ENCODE results near the gene CDC42BPA. TPM values are rescaled to one million over a fixed set of nuclear protein-coding genes. Genes with fewer than 3 reads are reported as not detected.

Gene CDC42BPA
- total RNA-seq, 1 donor from 2014 or later, result 1.0 TPM

DNA sequence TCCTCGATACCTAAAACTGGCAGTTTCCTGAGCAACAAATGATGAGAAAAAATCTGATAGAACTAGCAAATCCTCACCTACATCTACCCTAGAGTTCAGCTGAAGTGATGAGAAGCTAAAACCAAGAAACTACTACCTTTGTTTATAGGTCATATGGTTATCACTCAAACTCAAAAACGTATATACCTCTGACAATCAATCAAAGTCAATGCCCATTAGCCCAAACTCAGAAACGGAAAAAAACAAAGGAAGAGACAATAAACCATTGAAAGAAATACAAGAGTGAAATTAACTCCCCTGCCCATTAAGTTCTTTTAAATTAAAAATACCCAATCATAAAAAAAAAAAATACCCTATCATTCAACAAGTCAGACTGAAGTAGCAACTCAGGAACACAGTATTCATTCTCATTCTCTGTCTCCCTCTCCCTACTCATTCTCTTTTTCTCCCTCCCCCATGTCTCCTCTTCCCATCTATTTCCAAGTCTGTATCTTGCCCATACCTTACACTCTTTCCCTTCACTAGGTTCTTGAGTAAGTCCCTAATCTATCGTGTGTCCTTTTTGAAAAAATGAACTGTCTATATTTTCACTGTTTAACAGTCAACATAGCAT is 6.8 kb downstream of the CDC42BPA start:
- intact Hi-C loops (cut with micrococcal nuclease), result no loop called here
- Mint-ChIP-seq H3K9me3 (no peaks in the 10 kb centered on the region), H3K27me3 (ENCODE audit: insufficient read depth) (peaks cover 28% of the 10 kb centered on the region), H3K27ac (no peak overlapping the region), H3K4me1 (ENCODE audit: low read depth) (peaks cover 7% of the 10 kb centered on the region), H3K36me3 (ENCODE audit: low read depth) (no peaks in the 10 kb centered on the region), H3K4me3 (no peak overlapping the region)
- no peak for DNase-seq (ENCODE audit: low spot score)

- intact Hi-C loops (cut with micrococcal nuclease), result no loop called here
- H3K4me3 Mint-ChIP-seq, result no peak overlapping the region
- no peaks in the 10 kb centered on the region for H3K36me3 Mint-ChIP-seq (ENCODE audit: low read depth)
- no peaks in the 10 kb centered on the region for H3K4me1 Mint-ChIP-seq (ENCODE audit: low read depth)
- peaks cover 13% of the 10 kb centered on the region for H3K27me3 Mint-ChIP-seq (ENCODE audit: insufficient read depth)
- no peak overlapping the region for H3K27ac Mint-ChIP-seq
- no peaks in the 10 kb centered on the region for H3K9me3 Mint-ChIP-seq
- DNase-seq (ENCODE audit: low spot score), result no peak
These were observed 9.6 kb downstream of the CDC42BPA start for GRCh38 chr1:227308367-227309336.

DNA sequence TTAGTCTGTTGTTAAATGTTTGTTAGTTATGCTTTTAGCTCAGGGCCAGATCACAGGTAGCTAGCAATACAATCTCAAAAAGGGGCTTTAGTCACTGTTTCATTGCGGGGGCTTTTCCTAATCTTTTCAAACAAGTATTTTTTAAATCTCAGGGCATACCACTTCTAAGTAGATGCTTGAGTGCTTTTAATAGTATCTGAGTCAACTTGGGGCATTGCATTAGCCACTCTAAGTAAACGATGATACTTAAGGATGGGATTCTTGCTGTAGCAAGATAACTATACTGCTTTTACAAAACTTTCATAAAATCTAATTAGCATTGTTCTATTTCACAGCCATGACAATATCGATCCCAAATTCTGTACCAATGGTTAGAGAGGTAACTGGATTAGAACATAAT is 11.6 kb downstream of the CDC42BPA start:
- H3K9me3 Mint-ChIP-seq, result no peaks in the 10 kb centered on the region
- H3K36me3 Mint-ChIP-seq (ENCODE audit: low read depth), result no peaks in the 10 kb centered on the region
- intact Hi-C loops (cut with micrococcal nuclease), result no loop called here
- no peak overlapping the region for H3K27ac Mint-ChIP-seq
- peaks cover 4% of the 10 kb centered on the region for H3K27me3 Mint-ChIP-seq (ENCODE audit: insufficient read depth)
- no peak overlapping the region for H3K4me3 Mint-ChIP-seq
- no peaks in the 10 kb centered on the region for H3K4me1 Mint-ChIP-seq (ENCODE audit: low read depth)
- no peak for DNase-seq (ENCODE audit: low spot score)

DNA sequence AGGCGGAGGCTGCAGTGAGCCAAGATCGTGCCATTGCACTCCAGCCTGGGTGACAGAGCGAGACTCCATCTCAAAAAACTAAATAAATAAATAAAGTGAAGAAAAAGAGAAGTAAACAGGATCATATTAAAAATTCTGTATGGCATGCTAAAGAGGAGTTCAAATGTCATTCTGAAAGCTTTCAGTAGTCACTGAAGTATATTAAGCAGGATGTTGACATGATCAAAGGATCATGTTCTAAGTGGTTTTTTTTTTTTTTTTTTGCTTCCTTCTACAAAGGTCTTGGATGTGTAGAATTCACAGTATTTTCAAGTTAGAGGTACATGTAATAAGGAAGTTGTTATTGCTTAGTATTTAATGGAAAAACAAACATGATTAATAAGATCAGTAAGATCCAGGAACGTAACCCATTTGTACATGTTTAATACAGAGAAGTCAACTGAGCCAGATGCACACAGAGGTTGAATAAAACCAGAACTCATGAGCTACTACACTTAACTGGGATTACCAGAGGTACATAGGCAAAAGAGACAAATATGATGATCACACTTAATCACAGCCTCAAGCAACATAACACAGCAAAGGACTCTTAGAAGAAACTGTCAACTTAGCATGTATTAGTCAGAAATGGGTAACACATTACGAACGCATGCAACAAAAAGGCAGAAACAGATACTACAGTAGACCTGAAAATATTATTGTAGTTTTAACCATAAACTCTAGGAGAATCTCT is 12.2 kb downstream of the CDC42BPA start:
- no peak for DNase-seq (ENCODE audit: low spot score)
- no peaks in the 10 kb centered on the region for H3K4me1 Mint-ChIP-seq (ENCODE audit: low read depth)
- peaks cover 3% of the 10 kb centered on the region for H3K27me3 Mint-ChIP-seq (ENCODE audit: insufficient read depth)

GRCh38 chr1:227304665-227305064 is 13.6 kb downstream of the CDC42BPA start:
- intact Hi-C loops (cut with micrococcal nuclease), result no loop called here
- no peaks in the 10 kb centered on the region for H3K9me3 Mint-ChIP-seq
- peaks cover 3% of the 10 kb centered on the region for H3K27me3 Mint-ChIP-seq (ENCODE audit: insufficient read depth)
- DNase-seq (ENCODE audit: low spot score), result no peak
- no peaks in the 10 kb centered on the region for H3K36me3 Mint-ChIP-seq (ENCODE audit: low read depth)
- H3K4me1 Mint-ChIP-seq (ENCODE audit: low read depth), result no peaks in the 10 kb centered on the region
- H3K4me3 Mint-ChIP-seq, result no peak overlapping the region
- no peak overlapping the region for H3K27ac Mint-ChIP-seq

More for the DNA sequence above, 12.2 kb downstream of the CDC42BPA start:
- H3K27ac Mint-ChIP-seq, result no peak overlapping the region
- H3K9me3 Mint-ChIP-seq, result no peaks in the 10 kb centered on the region
- no peak overlapping the region for H3K4me3 Mint-ChIP-seq
- intact Hi-C loops (cut with micrococcal nuclease), result no loop called here
- no peaks in the 10 kb centered on the region for H3K36me3 Mint-ChIP-seq (ENCODE audit: low read depth)

GRCh38 chr1:227303662-227304061 is 14.6 kb downstream of the CDC42BPA start:
- no peak overlapping the region for H3K4me3 Mint-ChIP-seq
- intact Hi-C loops (cut with micrococcal nuclease), result no loop called here
- H3K27me3 Mint-ChIP-seq (ENCODE audit: insufficient read depth), result peaks cover 3% of the 10 kb centered on the region
- H3K36me3 Mint-ChIP-seq (ENCODE audit: low read depth), result no peaks in the 10 kb centered on the region
- no peak for DNase-seq (ENCODE audit: low spot score)
- H3K27ac Mint-ChIP-seq, result no peak overlapping the region
- no peaks in the 10 kb centered on the region for H3K4me1 Mint-ChIP-seq (ENCODE audit: low read depth)
- no peaks in the 10 kb centered on the region for H3K9me3 Mint-ChIP-seq

DNA sequence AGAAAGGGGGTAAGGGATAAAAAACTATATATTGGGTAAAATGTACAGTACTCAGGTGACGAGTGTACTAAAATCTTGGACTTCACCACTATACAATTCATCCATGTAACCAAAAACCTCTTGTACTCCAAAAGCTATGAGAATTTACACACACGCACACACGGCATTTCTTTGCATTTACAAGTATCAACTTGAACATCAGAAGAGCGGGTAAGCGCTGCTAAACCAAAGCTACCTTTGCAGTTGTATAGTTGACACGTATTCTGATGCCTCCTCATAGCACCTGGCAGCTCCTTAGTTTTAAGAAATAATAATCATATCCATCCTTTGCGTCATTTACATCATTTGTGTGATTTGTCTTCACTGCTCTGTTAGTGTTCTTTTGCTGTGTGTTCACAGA is 17.6 kb downstream of the CDC42BPA start:
- no peak for DNase-seq (ENCODE audit: low spot score)
- H3K9me3 Mint-ChIP-seq, result no peaks in the 10 kb centered on the region
- no peaks in the 10 kb centered on the region for H3K4me1 Mint-ChIP-seq (ENCODE audit: low read depth)
- intact Hi-C loops (cut with micrococcal nuclease), result no loop called here
- H3K27me3 Mint-ChIP-seq (ENCODE audit: insufficient read depth), result peaks cover 5% of the 10 kb centered on the region
- no peak overlapping the region for H3K27ac Mint-ChIP-seq
- H3K36me3 Mint-ChIP-seq (ENCODE audit: low read depth), result no peaks in the 10 kb centered on the region
- no peak overlapping the region for H3K4me3 Mint-ChIP-seq

GRCh38 chr1:227299688-227300087 is 18.6 kb downstream of the CDC42BPA start:
- no peak overlapping the region for H3K4me3 Mint-ChIP-seq
- no peak overlapping the region for H3K27ac Mint-ChIP-seq
- H3K4me1 Mint-ChIP-seq (ENCODE audit: low read depth), result no peaks in the 10 kb centered on the region
- H3K36me3 Mint-ChIP-seq (ENCODE audit: low read depth), result no peaks in the 10 kb centered on the region
- intact Hi-C loops (cut with micrococcal nuclease), result no loop called here
- no peaks in the 10 kb centered on the region for H3K9me3 Mint-ChIP-seq
- no peak for DNase-seq (ENCODE audit: low spot score)
- H3K27me3 Mint-ChIP-seq (ENCODE audit: insufficient read depth), result peaks cover 5% of the 10 kb centered on the region

GRCh38 chr1:227299241-227299627 is 19.1 kb downstream of the CDC42BPA start:
- Mint-ChIP-seq H3K36me3 (ENCODE audit: low read depth) (no peaks in the 10 kb centered on the region), H3K4me3 (no peak overlapping the region), H3K4me1 (ENCODE audit: low read depth) (no peaks in the 10 kb centered on the region), H3K9me3 (no peaks in the 10 kb centered on the region), H3K27ac (no peak overlapping the region), H3K27me3 (ENCODE audit: insufficient read depth) (peaks cover 5% of the 10 kb centered on the region)
- DNase-seq (ENCODE audit: low spot score), result no peak
- intact Hi-C loops (cut with micrococcal nuclease), result no loop called here

- intact Hi-C loops (cut with micrococcal nuclease), result no loop called here
- no peak for DNase-seq (ENCODE audit: low spot score)
- Mint-ChIP-seq H3K36me3 (ENCODE audit: low read depth) (no peaks in the 10 kb centered on the region), H3K27me3 (ENCODE audit: insufficient read depth) (peaks cover 5% of the 10 kb centered on the region), H3K27ac (no peak overlapping the region), H3K4me1 (ENCODE audit: low read depth) (no peaks in the 10 kb centered on the region), H3K4me3 (no peak overlapping the region), H3K9me3 (no peaks in the 10 kb centered on the region)
These were observed 19.6 kb downstream of the CDC42BPA start for GRCh38 chr1:227298512-227299240.

GRCh38 chr1:227297073-227297793 is 21.1 kb downstream of the CDC42BPA start:
- Mint-ChIP-seq H3K27ac (no peak overlapping the region), H3K9me3 (no peaks in the 10 kb centered on the region), H3K27me3 (ENCODE audit: insufficient read depth) (peaks cover 5% of the 10 kb centered on the region), H3K4me3 (no peak overlapping the region), H3K4me1 (ENCODE audit: low read depth) (no peaks in the 10 kb centered on the region), H3K36me3 (ENCODE audit: low read depth) (no peaks in the 10 kb centered on the region)
- intact Hi-C loops (cut with micrococcal nuclease), result no loop called here
- no peak for DNase-seq (ENCODE audit: low spot score)

DNA sequence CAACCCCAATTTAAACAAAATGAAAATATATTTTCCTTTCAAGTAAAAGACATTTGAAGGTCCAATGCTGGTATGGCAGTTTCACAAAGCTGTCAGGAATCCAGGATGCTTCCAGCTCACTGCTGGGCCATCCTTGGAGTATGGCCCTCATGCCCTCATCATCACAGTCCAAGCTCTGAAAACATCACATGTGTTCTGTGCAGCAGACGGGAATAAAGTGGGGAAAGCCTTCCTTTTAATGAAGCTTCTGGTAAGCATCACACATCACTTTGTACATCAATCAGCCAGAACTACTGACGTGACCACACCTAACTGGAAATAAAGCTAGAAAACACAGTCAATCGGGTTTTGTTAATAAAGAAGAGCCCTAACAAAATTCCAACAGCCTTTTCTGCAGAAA is 22.7 kb downstream of the CDC42BPA start:
- Mint-ChIP-seq H3K27me3 (ENCODE audit: insufficient read depth) (peaks cover 5% of the 10 kb centered on the region), H3K4me3 (no peak overlapping the region), H3K27ac (no peak overlapping the region), H3K4me1 (ENCODE audit: low read depth) (no peaks in the 10 kb centered on the region), H3K36me3 (ENCODE audit: low read depth) (no peaks in the 10 kb centered on the region), H3K9me3 (no peaks in the 10 kb centered on the region)
- DNase-seq (ENCODE audit: low spot score), result no peak
- intact Hi-C loops (cut with micrococcal nuclease), result no loop called here

Data from activated T-helper 1 cell treated with anti-CD3 and anti-CD28 coated beads, Interleukin-12 subunit alpha, Interleukin-12 subunit beta, Interleukin-2, Interleukin-4 antibody, amounts not matched to agents 30 ng/mL and 10 ng/mL and 1 ng/mL, durations not matched to agents 14 hours and 24 hours and 36 hours (primary cell).